Uterus (tissue), 2 donors: Measurements from ENCODE around the gene RESP18.

ENCODE experiments used
- CTCF ChIP-seq, 4 experiments: fragments of 200-600 bp in 2 of 4; fragments of 450-650 bp in 2 of 4; sonication (generic) in 2 of 4; IDR thresholded peaks; one replicate each; pipeline ENCODE4 v1.5.1; 2016 to 2019; ENCODE audit warnings: antibody characterized with exemption in 4 of 4, mild to moderate bottlenecking in 2 of 4, moderate library complexity in 1 of 4
- POLR2A ChIP-seq, 2 donors: fragments of 450-650 bp; IDR thresholded peaks; one replicate each; pipeline ENCODE4 v1.6.1; 2016; ENCODE audit warnings: antibody characterized with exemption in 2 of 2, mild to moderate bottlenecking in 1 of 2, moderate library complexity in 1 of 2

GRCh38 chr2:219378163-219378851, 45.8 kb upstream of the RESP18 start:
- TF ChIP-seq CTCF (IDR thresholded peaks at IDR 0.05) (no peak), POLR2A (IDR thresholded peaks at IDR 0.05) (no peak)
